Panc1 (cell line): Measurements from ENCODE around the gene BRD4. TPM values are rescaled to one million over a fixed set of nuclear protein-coding genes. Genes with fewer than 3 reads are reported as not detected.

ENCODE experiments used
- ATAC-seq: fragments of 200-7000 bp; cut with Tn5 transposase; 2 replicates; pipeline ENCODE4 v1.9.1; 2020; ENCODE audit warnings: mild to moderate bottlenecking, moderate library complexity
- BruUV-seq: library from RNA; stranded (reverse); fragments of 400-500 nt; replicated peaks from 2 replicates; lab custom pipeline; 2021; lab: Mats Ljungman, UMichigan
- CTCF ChIA-PET: fragments of 300-600 bp; sonication (Branson Sonifier 250); formaldehyde crosslinking; loops from one replicate; lab custom pipeline; 2022; ENCODE audit warnings: antibody characterized with exemption; lab: Charles Lee
- POLR2A ChIA-PET: fragments of 300-600 bp; sonication (Branson Sonifier 250); formaldehyde crosslinking; loops from one replicate; lab custom pipeline; 2022; ENCODE audit warnings: antibody characterized with exemption; lab: Charles Lee
- DNase-seq: peaks from one replicate; pipeline ENCODE4 v3.0.0-alpha.2; 2010; ENCODE audit warnings: low read depth, low spot score
- H3K27ac ChIP-seq: 2 replicates; pipeline ENCODE4 v1.5.1; 2011; ENCODE audit warnings: mild to moderate bottlenecking, low read length, inconsistent platforms
- H3K27me3 ChIP-seq: fragments of 200-500 bp; sonication (Bioruptor generic); 2 replicates; pipeline ENCODE4 v1.6.0; 2014; ENCODE audit warnings: low read length, inconsistent platforms; ENCODE audit not compliant: control insufficient read depth, insufficient read depth
- H3K36me3 ChIP-seq: fragments of 200-500 bp; sonication (Bioruptor generic); 2 replicates; pipeline ENCODE4 v1.5.1; 2014; ENCODE audit warnings: inconsistent platforms, mild to moderate bottlenecking, low read length, moderate library complexity; ENCODE audit not compliant: control insufficient read depth, insufficient read depth
- H3K4me1 ChIP-seq: 2 replicates; pipeline ENCODE4 v1.5.1; 2011; ENCODE audit warnings: inconsistent platforms, mild to moderate bottlenecking, low read length, moderate library complexity; ENCODE audit not compliant: control insufficient read depth, insufficient read depth
- H3K4me3 ChIP-seq, 2 experiments: 2 replicates each; pipeline ENCODE4 v1.5.1; 2011 to 2012; ENCODE audit warnings: low read depth in 2 of 2, low read length in 2 of 2, mild to moderate bottlenecking in 2 of 2, inconsistent platforms in 1 of 2, moderate library complexity in 1 of 2
- H3K9me3 ChIP-seq: fragments of 200-500 bp; sonication (Bioruptor generic); 2 replicates; pipeline ENCODE4 v1.5.1; 2014; ENCODE audit warnings: low read depth, mild to moderate bottlenecking, inconsistent platforms, low read length, moderate library complexity; ENCODE audit not compliant: control insufficient read depth, insufficient read depth
- CTCF ChIP-seq: fragments of 450-650 bp; IDR thresholded peaks from 2 replicates; pipeline ENCODE4 v1.5.1; 2017; ENCODE audit warnings: mild to moderate bottlenecking
- POLR2AphosphoS5 ChIP-seq: IDR thresholded peaks from 2 replicates; pipeline ENCODE4 v1.6.1; 2012; ENCODE audit warnings: mild to moderate bottlenecking, low read depth, low read length, moderate library complexity
- REST ChIP-seq, 2 experiments: IDR thresholded peaks; 2 replicates each; pipeline ENCODE4 v1.6.1; 2011 to 2012; ENCODE audit warnings: low read depth in 2 of 2, control low read depth in 1 of 2, low read length in 1 of 2, mild to moderate bottlenecking in 1 of 2, moderate library complexity in 1 of 2; ENCODE audit not compliant: insufficient read depth in 1 of 2
- SIN3A ChIP-seq: IDR thresholded peaks from 2 replicates; pipeline ENCODE4 v1.6.1; 2012; ENCODE audit warnings: low read depth, mild to moderate bottlenecking, low read length, moderate library complexity, borderline replicate concordance; ENCODE audit not compliant: insufficient read depth
- TCF7L2 ChIP-seq: IDR thresholded peaks from 2 replicates; pipeline ENCODE4 v1.6.1; 2011; ENCODE audit warnings: mild to moderate bottlenecking, low read depth, low read length, inconsistent platforms
- in situ Hi-C: cut with HindIII; loops from 2 replicates; pipeline ENCODE4 v1.10.0; 2016; ENCODE audit warnings: low sequenced_read_pairs, low pct_unique_long_range_greater_than_20kb
- intact Hi-C: fragments of 100-400 bp; cut with micrococcal nuclease; formaldehyde crosslinking; loops from one replicate; pipeline ENCODE4 v1.10.0; 2022; ENCODE audit not compliant: unreplicated experiment
- total RNA-seq: library from RNA; stranded (reverse); gene quantifications from one replicate; pipeline ENCODE4 v1.2.1, GENCODE V29; 2021; ENCODE audit not compliant: unreplicated experiment

BRD4 gene
- total RNA-seq, 1 experiment from 2014 or later, result 102 TPM

- H3K27ac ChIP-seq, result no peak overlapping the region
- ChIA-PET CTCF (no interaction called here), POLR2A (no interaction called here)
- TF ChIP-seq POLR2AphosphoS5, result no peak
- no peak for TF ChIP-seq CTCF
- TF ChIP-seq REST (IDR thresholded peaks at IDR 0.05; ENCODE audit: insufficient read depth in 1 of 2, low read depth in 2 of 2, low read length in 1 of 2), result no peak
- no peak for TF ChIP-seq SIN3A
- no peak for TF ChIP-seq TCF7L2
- H3K4me3 ChIP-seq, result no peak overlapping the region
- DNase-seq (no peak), ATAC-seq (no peak)
- H3K9me3 ChIP-seq, result no peaks in the 10 kb centered on the region
- no peaks in the 10 kb centered on the region for H3K4me1 ChIP-seq
- in situ Hi-C loops (no loop called here), intact Hi-C loops (no loop called here)
- BruUV-seq, result no TSS peak
- H3K27me3 ChIP-seq, result no peaks in the 10 kb centered on the region
- H3K36me3 ChIP-seq, result no peaks in the 10 kb centered on the region; the same call in 1 of the 2 replicates
These were observed 96.6 kb downstream of the BRD4 start for GRCh38 chr19:15235781-15236180.

GRCh38 chr19:15234431-15235130 lies 97.8 kb downstream of the BRD4 start:
- in situ Hi-C loops, result no loop called here
- DNase-seq (no peak), ATAC-seq (no peak)
- Histone ChIP-seq H3K9me3 (no peaks in the 10 kb centered on the region), H3K36me3 (no peaks in the 10 kb centered on the region; the same call in 1 of the 2 replicates), H3K27me3 (no peaks in the 10 kb centered on the region), H3K4me3 (no peak overlapping the region), H3K4me1 (no peaks in the 10 kb centered on the region), H3K27ac (no peak overlapping the region)
- intact Hi-C loops, result no loop called here
- TF ChIP-seq POLR2AphosphoS5 (peak; percentile 39; the same call in 1 of the 2 replicates), CTCF (no peak)
- ChIA-PET CTCF (no interaction called here), POLR2A (interaction anchor here (0.5 kb wide), 1 partner anchor 194 kb away, joined by 6 read pairs; no protein-coding TSS in a partner anchor)
- no TSS peak for BruUV-seq
